Measurements from ENCODE around the gene LIN52.

LIN52 gene

DNA sequence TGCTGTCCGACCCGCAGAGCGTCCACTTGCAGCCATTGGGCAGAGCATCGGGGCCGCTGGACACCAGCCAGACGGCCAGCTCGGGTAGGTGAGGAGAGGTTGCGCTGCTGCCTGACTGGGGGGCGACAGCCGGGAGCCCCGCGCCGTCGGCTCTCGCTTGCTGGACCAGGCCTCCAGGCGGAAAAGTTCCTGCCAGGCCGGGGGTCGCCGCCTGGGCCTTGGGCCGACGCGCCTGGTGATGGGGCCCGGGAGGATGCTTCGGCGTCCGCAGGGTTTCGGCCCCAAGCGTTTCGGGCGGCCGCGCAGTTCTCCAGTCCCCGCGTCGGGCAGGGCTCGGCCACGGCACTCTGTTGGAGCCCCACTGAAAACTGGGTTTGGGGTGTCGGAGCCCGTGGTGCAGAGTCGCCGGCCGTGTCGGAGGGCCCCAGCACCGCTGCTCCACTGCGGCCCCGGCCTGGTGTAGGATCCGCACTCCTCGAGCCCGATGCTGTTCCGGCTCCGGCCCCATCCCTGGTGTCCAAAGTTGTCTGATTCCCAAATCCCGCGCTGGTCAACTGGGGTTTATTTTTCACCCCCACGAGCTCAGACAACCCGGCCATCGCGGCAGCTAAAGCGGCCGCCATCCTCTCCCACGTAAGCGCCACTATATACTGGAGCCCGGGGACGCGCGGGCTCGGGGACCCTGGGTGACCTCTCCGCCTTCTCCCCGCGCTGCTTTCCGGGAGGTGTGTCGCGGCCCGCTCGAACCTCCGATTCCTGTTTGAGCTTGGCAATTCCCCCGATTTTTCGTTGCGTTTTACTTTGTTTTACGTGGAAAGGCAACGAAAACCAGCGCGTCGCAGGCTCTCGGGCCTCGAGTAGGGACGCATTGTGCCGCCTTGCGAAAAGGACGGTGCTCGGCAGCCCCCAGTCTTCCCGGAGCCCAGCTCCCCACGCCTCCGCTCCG is 155.4 kb downstream of the LIN52 start:
- DNase-seq: no peak

- DNase-seq: no peak
Observed at GRCh38 chr14:74240794-74241651, 156.3 kb downstream of the LIN52 start.

- DNase-seq: no peak
Observed at GRCh38 chr14:74241652-74242017, 156.9 kb downstream of the LIN52 start.

GRCh38 chr14:74242021-74242779 is 157.4 kb downstream of the LIN52 start:
- no peak for DNase-seq

- no peak for DNase-seq
Observed at GRCh38 chr14:74242780-74243042, 158.0 kb downstream of the LIN52 start.

DNA sequence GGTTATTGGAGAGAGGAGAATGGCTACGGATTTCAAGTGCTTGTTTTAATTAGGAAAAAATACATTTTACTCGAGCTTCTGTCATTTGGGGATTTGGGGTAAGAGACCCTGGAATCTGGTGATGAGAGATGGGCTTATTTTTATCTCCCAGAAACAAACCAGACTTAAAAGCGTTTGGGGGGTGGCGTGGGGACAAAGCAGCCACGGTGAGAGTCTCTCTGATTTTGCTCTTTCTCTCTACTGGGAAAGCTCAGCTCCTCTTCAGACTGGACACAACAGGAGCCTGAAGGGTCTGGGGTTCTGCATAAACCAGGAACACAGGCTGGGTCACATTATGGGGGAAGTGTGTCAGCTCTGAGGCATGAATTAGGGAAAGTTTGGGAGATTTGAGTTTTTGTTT is 158.3 kb downstream of the LIN52 start:
- no peak for DNase-seq

- no peak for DNase-seq
Observed at GRCh38 chr14:74244115-74244514, 159.4 kb downstream of the LIN52 start.

GRCh38 chr14:74245292-74245691 is 160.5 kb downstream of the LIN52 start:
- DNase-seq: no peak

DNA sequence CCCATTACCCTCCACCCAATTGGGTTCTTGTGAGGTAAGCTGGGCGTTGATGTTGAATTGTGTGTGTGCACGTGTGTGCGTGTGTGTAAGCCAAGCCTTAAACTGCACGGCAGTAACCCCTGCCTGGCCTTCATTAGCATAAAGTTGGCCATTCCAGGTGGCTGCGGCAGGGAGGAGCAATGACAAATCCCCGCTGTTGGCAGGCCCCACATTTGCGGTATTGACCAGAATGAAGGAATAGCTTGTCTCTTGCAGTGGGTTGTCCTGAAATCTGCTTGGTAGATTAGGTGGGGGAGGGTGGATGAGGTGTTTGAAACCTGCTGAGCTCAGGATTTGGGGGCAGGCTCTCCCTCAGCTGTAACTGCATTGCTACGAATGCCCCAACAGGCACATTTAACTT is 161.8 kb downstream of the LIN52 start:
- no peak for DNase-seq

- DNase-seq: no peak
Observed at GRCh38 chr14:74248017-74248416, 163.3 kb downstream of the LIN52 start.

GRCh38 chr14:74249433-74250375 is 164.9 kb downstream of the LIN52 start:
- DNase-seq: no peak

All from NCI-H1048 (cell line).